Left renal cortex interstitium (tissue), 4 donors: Measurements from ENCODE around the gene CISD3. TPM values are rescaled to one million over a fixed set of nuclear protein-coding genes. Genes with fewer than 3 reads are reported as not detected.

ENCODE experiments used
- DNase-seq, 4 donors: peaks; one replicate each; pipeline ENCODE4 v3.0.0-alpha.2; 2013; ENCODE audit warnings: low read depth in 4 of 4, low spot score in 2 of 4, missing footprints in 1 of 4
- polyA plus RNA-seq, 4 donors: library from polyadenylated mRNA; unstranded; fragments of 120-200 nt; gene quantifications; one replicate each; pipeline ENCODE4 v1.2.1, GENCODE V29; 2013; ENCODE audit not compliant: insufficient read length in 4 of 4

Gene CISD3
- polyA plus RNA-seq, 4 donors: 10.3 to 17.2 (median 13.3) TPM

DNA sequence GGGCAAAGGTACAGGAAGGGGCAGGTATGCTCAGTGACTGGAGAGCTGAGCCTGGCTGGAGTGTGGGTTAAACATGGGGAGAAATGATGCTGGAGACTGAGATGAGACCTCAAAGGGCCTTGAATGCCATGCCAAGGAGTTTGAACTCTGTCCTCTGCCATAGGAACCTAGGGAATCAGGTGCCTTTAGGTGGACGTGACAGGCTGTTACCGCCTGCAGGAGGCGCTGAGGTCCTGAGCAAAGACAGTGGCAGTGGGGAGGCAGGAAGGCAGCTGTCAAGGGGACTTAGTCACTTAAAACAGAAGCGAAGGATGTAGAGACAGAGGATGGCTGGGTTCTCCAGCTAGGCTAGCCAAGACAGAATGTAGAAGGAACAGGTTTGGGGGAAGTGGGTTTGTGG is 31.5 kb downstream of the CISD3 start:
- no peak for DNase-seq

DNA sequence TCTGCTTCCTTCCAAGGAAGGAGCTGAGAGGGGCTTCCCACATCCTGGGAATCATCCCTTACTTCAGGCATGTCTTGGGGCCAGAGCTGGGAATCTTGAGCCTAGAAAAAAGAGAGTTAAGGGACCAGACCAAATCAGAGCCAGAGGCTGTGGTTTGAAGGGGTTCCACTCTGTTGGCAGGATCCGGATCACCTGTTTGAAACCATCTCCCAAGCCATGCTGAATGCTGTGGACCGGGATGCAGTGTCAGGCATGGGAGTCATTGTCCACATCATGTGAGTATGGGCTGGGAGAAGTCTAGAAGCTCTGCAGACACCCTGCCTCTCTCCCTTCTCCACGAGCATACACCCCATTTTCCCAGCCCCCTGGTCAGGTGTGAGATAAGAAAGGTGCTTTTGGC is 32.1 kb downstream of the CISD3 start:
- DNase-seq: no peak

DNA sequence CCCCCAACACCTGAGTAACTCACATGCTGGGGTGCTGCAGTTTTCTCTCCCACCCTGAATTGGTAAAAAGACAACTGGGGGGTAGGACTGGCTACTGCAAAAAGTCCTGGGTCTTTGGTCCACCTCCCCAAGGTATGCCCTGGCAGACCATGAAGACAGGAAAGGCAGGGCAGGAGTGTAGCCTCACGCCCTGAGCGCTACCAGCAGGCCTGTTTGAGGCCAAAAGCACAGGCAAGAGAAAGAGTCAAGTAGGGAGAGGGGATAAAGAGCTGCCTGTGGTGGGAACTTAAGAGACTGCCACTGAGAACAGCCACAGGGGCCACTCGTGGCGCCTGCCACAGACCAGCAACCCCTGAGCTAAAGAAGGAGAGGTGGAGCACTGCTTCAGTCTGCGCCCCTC is 36.2 kb downstream of the CISD3 start:
- no peak for DNase-seq

DNA sequence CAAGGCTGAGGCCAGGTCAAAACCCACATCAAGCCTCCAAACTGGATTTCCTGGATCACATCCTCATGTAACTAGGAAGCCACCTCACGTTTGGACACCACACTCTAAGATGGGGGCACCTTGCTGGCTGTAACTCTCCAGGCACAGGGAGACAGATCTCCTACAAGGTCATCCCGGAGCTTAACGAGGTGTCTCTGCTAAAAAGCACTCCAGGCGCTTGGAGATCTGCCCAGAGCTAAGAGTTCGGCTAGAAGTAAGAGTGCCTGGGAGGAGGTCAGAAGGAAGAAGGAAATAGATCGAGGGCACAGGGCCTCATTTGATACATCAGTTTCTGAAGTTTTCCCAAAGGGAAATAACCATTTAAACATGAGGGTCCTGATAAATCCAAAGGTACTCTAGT is 38.3 kb downstream of the CISD3 start:
- no peak for DNase-seq

DNA sequence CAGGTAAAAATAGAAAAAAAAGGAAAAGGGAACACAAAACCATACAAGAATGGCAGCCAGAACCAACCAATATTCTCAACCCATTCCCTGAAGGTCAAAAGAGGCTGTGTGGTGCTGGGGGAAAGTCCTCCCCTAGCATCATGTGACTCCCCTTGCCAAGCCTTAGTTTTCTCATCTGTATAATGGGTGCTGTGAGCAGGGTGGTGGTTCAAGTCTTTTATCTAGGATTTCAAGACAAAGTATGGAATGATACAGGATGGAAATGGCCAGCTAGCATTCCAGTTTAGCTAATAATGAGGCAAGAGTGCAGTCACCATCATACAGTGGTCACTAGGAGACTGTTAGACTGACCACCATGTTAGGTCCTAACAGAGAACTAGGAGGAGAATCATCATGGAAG is 43.1 kb downstream of the CISD3 start:
- DNase-seq: no peak

DNA sequence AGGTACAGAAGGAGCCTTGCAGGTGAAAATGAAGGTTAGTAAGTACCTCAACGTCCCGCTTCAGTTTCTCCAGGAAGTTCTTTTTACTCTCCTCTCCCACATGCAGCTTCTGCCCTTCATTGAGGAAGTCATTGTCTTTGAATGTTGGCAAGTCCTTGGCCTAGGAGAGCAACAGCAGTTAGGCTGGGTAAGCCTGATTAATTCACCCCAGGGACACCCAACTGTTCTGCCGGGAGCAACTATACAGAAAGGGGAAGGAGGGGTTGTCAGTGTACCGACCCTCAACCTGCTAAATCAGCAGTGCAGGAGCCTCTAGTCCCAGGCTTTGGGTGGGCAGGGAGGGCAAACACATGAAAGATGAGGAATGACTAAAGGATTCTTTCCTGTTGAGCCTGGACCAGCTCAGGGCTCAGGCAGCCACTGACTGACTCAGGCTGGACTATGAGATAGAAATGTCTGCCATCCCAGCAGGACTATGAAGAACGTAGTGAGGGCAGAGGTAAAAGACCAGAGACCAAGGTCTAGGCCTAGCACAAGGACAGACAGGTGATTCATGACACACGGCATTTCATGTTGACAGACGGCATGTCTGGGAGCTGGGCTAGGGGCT is 47.6 kb downstream of the CISD3 start:
- no peak for DNase-seq

DNA sequence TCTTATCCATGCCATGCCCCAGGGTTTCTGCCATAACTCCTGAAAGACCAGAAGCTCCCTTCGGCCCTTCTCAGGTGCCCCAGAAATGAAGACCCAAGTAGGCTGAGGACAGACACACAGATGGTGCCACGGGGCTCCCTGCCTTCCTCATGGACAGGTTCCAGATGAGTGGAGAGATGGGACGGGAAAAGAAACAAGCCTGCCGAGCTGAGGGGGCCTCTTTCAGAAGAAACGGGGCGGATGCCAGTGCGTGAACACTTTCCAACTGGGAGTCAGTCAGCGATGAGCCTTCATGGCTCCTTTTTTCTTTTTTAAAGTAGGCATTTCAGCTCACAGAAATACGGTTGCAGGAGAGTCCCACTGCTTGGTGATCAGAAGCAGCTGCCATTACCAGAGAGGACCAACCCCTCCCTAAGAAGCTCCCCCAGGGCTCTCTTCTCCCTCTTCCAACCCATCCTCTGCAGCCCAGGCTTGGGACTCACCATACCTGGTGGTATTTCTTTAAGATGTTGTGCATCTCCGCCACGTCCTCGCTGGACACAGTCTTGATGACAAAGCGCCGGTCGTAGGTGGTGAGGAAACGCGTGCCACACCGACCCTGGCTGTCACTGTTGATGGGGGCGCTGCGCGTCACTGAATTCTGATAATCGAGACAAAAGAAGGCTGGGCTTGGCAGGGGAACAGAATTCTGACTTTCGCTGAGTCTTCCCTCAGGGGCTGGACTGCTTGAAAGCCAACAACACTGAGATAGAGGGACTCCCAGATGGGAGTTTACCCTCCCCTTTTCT is 50.0 kb downstream of the CISD3 start:
- DNase-seq: no peak

DNA sequence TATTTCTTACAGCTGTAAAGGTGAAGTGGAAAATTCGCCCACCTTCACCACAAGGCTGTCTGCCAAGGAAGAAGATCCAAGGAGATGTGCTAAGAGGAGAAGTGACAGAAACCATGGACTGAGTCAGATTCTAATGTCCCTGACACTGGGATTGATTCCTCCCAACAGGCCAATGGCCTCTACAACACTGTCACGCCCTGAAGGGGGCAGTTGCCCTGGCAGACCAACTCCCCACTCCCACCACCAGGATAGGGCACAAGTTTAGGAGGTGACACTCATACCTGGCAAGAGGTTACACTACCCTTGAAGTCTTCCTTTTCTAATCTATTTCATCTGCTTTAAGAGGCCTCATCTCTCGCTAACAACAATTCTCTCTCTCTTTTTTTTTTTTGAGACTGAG is 53.1 kb downstream of the CISD3 start:
- DNase-seq: no peak

Other genes starting within 250 kb of the CISD3 start
- 1 to 10 TPM; 2.5 to 7.6 (median 4.7) TPM for gene SRCIN1, start 124.4 kb upstream of the CISD3 start, polyA plus RNA-seq
- gene EPOP, start 55.4 kb upstream of the CISD3 start, polyA plus RNA-seq: 1 to 10 TPM; 1.3 to 1.7 (median 1.5) TPM
- gene MLLT6, start 25.1 kb upstream of the CISD3 start, polyA plus RNA-seq: 100 to 1,000 TPM in 2 of 4 donors, 10 to 100 TPM in 2; 57.8 to 152 (median 104) TPM
- 100 to 1,000 TPM in 1 of 4 donors, 10 to 100 TPM in 3; 59.6 to 102 (median 86.8) TPM for gene PCGF2, start 18.0 kb downstream of the CISD3 start, polyA plus RNA-seq
- 100 to 1,000 TPM; 104 to 137 (median 125) TPM for gene PSMB3, start 22.4 kb downstream of the CISD3 start, polyA plus RNA-seq
- gene PIP4K2B, start 69.2 kb downstream of the CISD3 start, polyA plus RNA-seq: 10 to 100 TPM; 72.3 to 87.0 (median 76.9) TPM
- 10 to 100 TPM; 21.8 to 31.1 (median 29.1) TPM for gene CWC25, start 95.0 kb downstream of the CISD3 start, polyA plus RNA-seq
- gene RPL23, start 123.4 kb downstream of the CISD3 start, polyA plus RNA-seq: 1,000 to 10,000 TPM; 2,198 to 3,027 (median 2,568) TPM
- 100 to 1,000 TPM; 140 to 161 (median 151) TPM for gene LASP1, start 139.7 kb downstream of the CISD3 start, polyA plus RNA-seq
- gene FBXO47, start 237.1 kb downstream of the CISD3 start, polyA plus RNA-seq: not detected